Spinal cord (tissue), 10 donors: Measurements from ENCODE around the gene SIGLEC9. TPM values are rescaled to one million over a fixed set of nuclear protein-coding genes. Genes with fewer than 3 reads are reported as not detected.

ENCODE experiments used
- DNase-seq, 6 donors: peaks; one replicate each; pipeline versions ENCODE4 v3.0.0 to v3.0.0-alpha.2; 2013 to 2015; ENCODE audit warnings: low spot score in 6 of 6, low read depth in 4 of 6
- H3K27ac ChIP-seq: one replicate; pipeline ENCODE4 v1.5.1; 2013; ENCODE audit warnings: low read depth, low read length, control low read depth
- H3K27me3 ChIP-seq: one replicate; pipeline ENCODE4 v1.6.1; 2013; ENCODE audit warnings: low read length; ENCODE audit not compliant: control insufficient read depth, insufficient read depth
- H3K36me3 ChIP-seq: one replicate; pipeline ENCODE4 v1.6.1; 2013; ENCODE audit warnings: low read length; ENCODE audit not compliant: control insufficient read depth, insufficient read depth
- H3K4me1 ChIP-seq: one replicate; pipeline ENCODE4 v1.6.1; 2013; ENCODE audit warnings: low read length; ENCODE audit not compliant: control insufficient read depth, insufficient read depth
- H3K4me3 ChIP-seq: one replicate; pipeline ENCODE4 v1.5.1; 2013; ENCODE audit warnings: low read depth, low read length, control low read depth
- H3K9me3 ChIP-seq: one replicate; pipeline ENCODE4 v1.6.1; 2013; ENCODE audit warnings: low read length; ENCODE audit not compliant: control insufficient read depth, insufficient read depth
- WGBS: methylation state at CpG from one replicate; pipeline ENCODE4 v1.1.5; 2013; ENCODE audit warnings: missing lambda C conversion rate; ENCODE audit not compliant: insufficient coverage; 5-methylcytosine and 5-hydroxymethylcytosine counted together
- long read RNA-seq, 4 donors: transcript quantifications; one replicate each; lab custom pipeline, GENCODE V29; 2026
- polyA plus RNA-seq, 2 donors: library from polyadenylated mRNA; unstranded; fragments of 120-200 nt; gene quantifications; one replicate each; pipeline ENCODE4 v1.2.1, GENCODE V29; 2013; ENCODE audit not compliant: insufficient read length in 2 of 2
- total RNA-seq, 2 donors: library from RNA; depleted of rRNA in 1 of 2; stranded (reverse); fragments of 120-200 nt in 1 of 2; fragments of >200 nt in 1 of 2; gene quantifications; one replicate each; pipeline versions ENCODE4 v1.2.3 to v1.2.4, GENCODE V29; 2013 to 2014
- donor health status: healthy.

The SIGLEC9 gene
- total RNA-seq (1 to 10 TPM; 1.2 to 2.0 TPM), polyA plus RNA-seq (1 to 10 TPM; 1.4 to 2.2 TPM)
- long read RNA-seq, donor 1, partial matches to known transcripts, result 0 of 2 reads
- long read RNA-seq, donor 1, other reads (novel, unspliced or antisense), result 0 of 2 reads
- long read RNA-seq, donor 2, result 0 reads
- long read RNA-seq, donor 3, result 0 reads
- long read RNA-seq, donor 4, result 0 reads

DNA sequence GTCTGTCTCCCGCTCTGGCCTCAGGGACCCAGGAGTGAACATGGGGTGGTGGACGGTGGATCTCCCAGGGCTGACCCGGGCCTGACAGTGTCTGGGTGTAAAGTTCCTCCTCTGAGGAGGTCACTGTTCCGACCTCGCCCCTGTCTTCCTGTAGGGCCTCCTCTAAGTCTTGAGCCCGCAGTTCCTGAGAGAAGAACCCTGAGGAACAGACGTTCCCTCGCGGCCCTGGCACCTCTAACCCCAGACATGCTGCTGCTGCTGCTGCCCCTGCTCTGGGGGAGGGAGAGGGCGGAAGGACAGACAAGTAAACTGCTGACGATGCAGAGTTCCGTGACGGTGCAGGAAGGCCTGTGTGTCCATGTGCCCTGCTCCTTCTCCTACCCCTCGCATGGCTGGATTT lies at the start of gene SIGLEC9:
Gene SIGLEC9 (plus strand): TSS at position 178 of the 400 bp plus-strand sequence. CDS start 69 bp downstream, at position 247.
- Histone ChIP-seq H3K9me3 (no peaks in the 10 kb centered on the region), H3K27me3 (no peaks in the 10 kb centered on the region), H3K4me3 (no peak within 1 kb of the TSS), H3K4me1 (no peaks in the 10 kb centered on the region), H3K36me3 (no peaks in the 10 kb centered on the region), H3K27ac (no peak within 1 kb of the TSS)
- no peak for DNase-seq
- 61% methylated on average over 13 of the region's 14 CpGs for WGBS

DNA sequence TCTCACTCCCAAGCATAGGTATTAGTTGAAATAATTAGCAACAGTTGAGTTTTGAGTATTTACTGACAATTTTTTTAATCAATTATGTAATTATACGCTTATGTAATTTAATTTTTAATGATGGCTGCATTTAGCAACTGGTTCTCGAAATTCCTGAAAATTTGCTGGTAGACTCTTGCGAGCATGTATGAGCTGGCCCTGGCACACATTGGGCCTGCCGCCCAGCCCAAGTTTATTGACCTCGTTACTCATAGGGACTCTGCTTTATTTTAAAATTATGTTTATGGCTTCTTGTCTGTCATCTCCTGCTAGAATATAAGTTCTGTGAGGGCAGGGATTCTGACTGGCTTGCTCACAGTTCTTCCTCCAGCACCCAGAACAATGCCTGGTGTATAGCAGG lies 48.7 kb upstream of the SIGLEC9 start:
- Histone ChIP-seq H3K27me3 (no peaks in the 10 kb centered on the region), H3K27ac (no peak overlapping the region), H3K36me3 (peaks cover 3% of the 10 kb centered on the region), H3K4me1 (no peaks in the 10 kb centered on the region), H3K4me3 (no peak overlapping the region), H3K9me3 (no peaks in the 10 kb centered on the region)
- 100% methylated on average over 2 of the region's 5 CpGs for WGBS
- no peak for DNase-seq

- no peak for DNase-seq
- Histone ChIP-seq H3K4me3 (no peak overlapping the region), H3K27me3 (no peaks in the 10 kb centered on the region), H3K9me3 (no peaks in the 10 kb centered on the region), H3K36me3 (peaks cover 3% of the 10 kb centered on the region), H3K4me1 (no peaks in the 10 kb centered on the region), H3K27ac (no peak overlapping the region)
- 71% methylated on average over 6 of the region's 14 CpGs for WGBS
Measured at GRCh38 chr19:51076631-51077213, 48.0 kb upstream of the SIGLEC9 start.

GRCh38 chr19:51078104-51078503 lies 46.6 kb upstream of the SIGLEC9 start:
- H3K4me3 ChIP-seq, result no peak overlapping the region
- H3K4me1 ChIP-seq, result no peaks in the 10 kb centered on the region
- H3K9me3 ChIP-seq, result no peaks in the 10 kb centered on the region
- no peaks in the 10 kb centered on the region for H3K27me3 ChIP-seq
- WGBS, result 70% methylated on average over 6 of the region's 6 CpGs
- H3K36me3 ChIP-seq, result peaks cover 3% of the 10 kb centered on the region
- DNase-seq, result no peak
- no peak overlapping the region for H3K27ac ChIP-seq

DNA sequence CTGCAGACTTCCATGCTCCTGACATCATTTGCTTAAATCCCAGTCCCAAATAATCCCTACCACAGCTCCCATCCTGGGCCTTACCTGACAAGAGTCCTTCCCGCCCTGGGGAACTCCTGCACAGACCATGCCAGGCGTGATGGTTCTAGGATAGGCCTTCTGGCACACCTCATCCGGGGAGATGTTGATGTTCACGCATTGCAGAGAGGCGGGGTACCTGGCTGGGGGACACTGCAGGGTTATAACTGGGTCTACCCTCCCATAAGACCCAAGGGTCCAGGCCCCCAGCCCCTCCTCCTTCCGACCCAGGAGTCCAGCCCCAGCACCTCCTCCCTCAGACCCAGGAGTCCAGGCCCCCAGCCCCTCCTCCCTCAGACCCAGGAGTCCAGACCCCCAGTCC lies 46.0 kb upstream of the SIGLEC9 start:
- Histone ChIP-seq H3K4me3 (no peak overlapping the region), H3K27me3 (no peaks in the 10 kb centered on the region), H3K9me3 (no peaks in the 10 kb centered on the region), H3K36me3 (peaks cover 3% of the 10 kb centered on the region), H3K27ac (no peak overlapping the region), H3K4me1 (no peaks in the 10 kb centered on the region)
- 86% methylated on average over 6 of the region's 6 CpGs for WGBS
- no peak for DNase-seq

DNA sequence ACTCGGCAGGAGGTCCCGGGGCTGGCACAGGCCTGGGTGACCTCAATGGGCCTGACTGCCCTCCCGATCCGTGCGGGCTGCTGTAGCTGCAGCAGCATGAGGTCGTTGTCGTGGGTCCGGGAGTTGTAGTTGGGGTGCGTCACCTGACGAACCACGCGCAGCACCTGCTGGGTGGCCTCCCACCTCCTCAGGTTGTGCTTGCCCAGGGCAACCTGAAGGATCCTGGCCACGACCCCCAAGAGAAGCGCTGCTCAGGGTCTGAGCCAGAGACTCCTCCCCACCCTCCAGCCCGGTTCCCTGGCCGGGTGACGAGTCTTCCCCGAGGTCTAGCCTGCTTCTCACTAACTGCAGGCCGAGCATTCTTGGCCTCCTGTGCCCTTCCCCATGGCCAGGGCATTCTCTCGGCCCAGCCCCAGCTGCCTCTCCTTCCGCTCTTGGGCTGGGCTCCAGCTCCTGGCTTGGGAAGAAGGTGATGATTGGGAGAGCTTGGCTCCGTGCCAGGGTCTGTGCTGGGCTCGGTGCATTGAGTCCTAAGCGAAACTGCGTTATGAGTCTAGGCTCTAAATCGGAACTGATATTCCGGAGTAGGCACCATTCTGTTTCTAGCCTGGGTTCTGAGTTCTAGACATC lies 45.1 kb upstream of the SIGLEC9 start:
- H3K36me3 ChIP-seq, result peaks cover 3% of the 10 kb centered on the region
- 78% methylated on average over 27 of the region's 27 CpGs for WGBS
- H3K4me3 ChIP-seq, result no peak overlapping the region
- no peak for DNase-seq
- H3K4me1 ChIP-seq, result no peaks in the 10 kb centered on the region
- H3K27me3 ChIP-seq, result no peaks in the 10 kb centered on the region
- H3K27ac ChIP-seq, result no peak overlapping the region
- H3K9me3 ChIP-seq, result no peaks in the 10 kb centered on the region

- H3K27me3 ChIP-seq, result no peaks in the 10 kb centered on the region
- H3K36me3 ChIP-seq, result peaks cover 7% of the 10 kb centered on the region
- H3K9me3 ChIP-seq, result no peaks in the 10 kb centered on the region
- no peak for DNase-seq
- 89% methylated on average over 7 of the region's 14 CpGs for WGBS
- no peak overlapping the region for H3K27ac ChIP-seq
- H3K4me1 ChIP-seq, result no peaks in the 10 kb centered on the region
- H3K4me3 ChIP-seq, result no peak overlapping the region
Measured at GRCh38 chr19:51081476-51081875, 43.2 kb upstream of the SIGLEC9 start.

GRCh38 chr19:51082611-51083010 lies 42.1 kb upstream of the SIGLEC9 start, which contains the start of gene KLK14:
TSS of gene KLK14 (minus strand) at chr19:51082887. CDS start at chr19:51082614, 273 bp downstream.
- H3K27ac ChIP-seq, result no peak within 1 kb of the TSS
- H3K4me1 ChIP-seq, result no peaks in the 10 kb centered on the region
- no peak for DNase-seq
- H3K4me3 ChIP-seq, result no peak within 1 kb of the TSS
- H3K36me3 ChIP-seq, result peaks cover 7% of the 10 kb centered on the region
- H3K9me3 ChIP-seq, result no peaks in the 10 kb centered on the region
- WGBS, result 23% methylated on average over 7 of the region's 7 CpGs
- no peaks in the 10 kb centered on the region for H3K27me3 ChIP-seq

DNA sequence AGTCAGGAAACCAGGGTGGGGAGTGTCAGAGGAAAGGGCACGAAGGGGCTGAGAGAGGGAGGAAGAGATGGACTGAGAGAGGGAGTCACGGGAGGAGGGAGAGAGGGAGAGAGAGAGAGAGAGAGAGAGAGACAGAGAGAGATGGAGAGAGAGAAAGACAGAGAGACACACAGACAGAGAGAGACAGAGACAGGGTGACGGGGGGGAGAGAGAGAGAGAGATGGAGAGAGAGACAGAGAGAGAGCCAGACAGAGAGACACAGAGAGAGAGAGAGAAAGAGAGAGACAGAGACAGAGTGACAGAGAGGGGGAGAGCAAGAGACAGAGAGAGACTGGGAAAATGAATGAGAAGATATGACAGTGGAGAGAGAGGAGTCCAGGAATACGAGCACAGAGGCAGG lies 41.5 kb upstream of the SIGLEC9 start:
- no peak overlapping the region for H3K4me3 ChIP-seq
- peaks cover 7% of the 10 kb centered on the region for H3K36me3 ChIP-seq
- no peaks in the 10 kb centered on the region for H3K9me3 ChIP-seq
- DNase-seq, result no peak
- 41% methylated on average over 4 of the region's 4 CpGs for WGBS
- H3K27ac ChIP-seq, result no peak overlapping the region
- H3K4me1 ChIP-seq, result no peaks in the 10 kb centered on the region
- H3K27me3 ChIP-seq, result no peaks in the 10 kb centered on the region

GRCh38 chr19:51083783-51084182 lies 40.9 kb upstream of the SIGLEC9 start:
- WGBS, result 65% methylated on average over 9 of the region's 14 CpGs
- Histone ChIP-seq H3K9me3 (no peaks in the 10 kb centered on the region), H3K4me3 (no peak overlapping the region), H3K27ac (no peak overlapping the region), H3K4me1 (no peaks in the 10 kb centered on the region), H3K27me3 (no peaks in the 10 kb centered on the region), H3K36me3 (peaks cover 7% of the 10 kb centered on the region)
- DNase-seq, result no peak
